ENCODE data around the gene PLCD3.

GRCh38 chr17:45135192-45135977 is 3.1 kb upstream of the PLCD3 start, which contains the start of gene ACBD4:
- TF ChIP-seq GATA2 (IDR thresholded peaks at IDR 0.05; ENCODE audit: low read depth, low read length): no peak
- TF ChIP-seq GATA3 (IDR thresholded peaks at IDR 0.05; ENCODE audit: low read depth, low read length): no peak
